T follicular helper cell (primary cell): ENCODE results near the gene APBB1.

Experiments used
- DNase-seq: peaks from one replicate; pipeline ENCODE4 v3.0.0-alpha.2; 2020; ENCODE audit warnings: low read depth

Gene APBB1

GRCh38 chr11:6391537-6392134 is 27.3 kb downstream of the APBB1 start:
- DNase-seq: no peak

GRCh38 chr11:6390718-6391469 is 28.0 kb downstream of the APBB1 start:
- no peak for DNase-seq

GRCh38 chr11:6389905-6390717 is 28.8 kb downstream of the APBB1 start, which contains the start of gene SMPD1:
TSS of gene SMPD1 (plus strand) at chr11:6390474. CDS start at chr11:6390599, 125 bp downstream.
- DNase-seq: peak; percentile 89

GRCh38 chr11:6388748-6389147 is 30.1 kb downstream of the APBB1 start:
- no peak for DNase-seq

GRCh38 chr11:6387811-6388599 is 30.9 kb downstream of the APBB1 start:
- no peak for DNase-seq

GRCh38 chr11:6385046-6385777 is 33.7 kb downstream of the APBB1 start:
- DNase-seq: no peak

- DNase-seq: no peak
Observed at GRCh38 chr11:6378640-6378989, 40.3 kb downstream of the APBB1 start.

GRCh38 chr11:6377902-6378639 is 40.8 kb downstream of the APBB1 start:
- DNase-seq: no peak

GRCh38 chr11:6371825-6372224 is 47.1 kb downstream of the APBB1 start:
- no peak for DNase-seq

- no peak for DNase-seq
Observed at GRCh38 chr11:6365659-6366058, 53.2 kb downstream of the APBB1 start.

GRCh38 chr11:6362873-6363678 is 55.8 kb downstream of the APBB1 start:
- peak; percentile 42 for DNase-seq

- DNase-seq: no peak
Observed at GRCh38 chr11:6362185-6362872, 56.6 kb downstream of the APBB1 start.

- DNase-seq: no peak
Observed at GRCh38 chr11:6360183-6360582, 58.7 kb downstream of the APBB1 start.

- DNase-seq: no peak
Observed at GRCh38 chr11:6357222-6357621, 61.7 kb downstream of the APBB1 start.

GRCh38 chr11:6356503-6357055 is 62.3 kb downstream of the APBB1 start:
- DNase-seq: no peak

- DNase-seq: no peak
Observed at GRCh38 chr11:6354651-6355485, 64.0 kb downstream of the APBB1 start.

- DNase-seq: peak; percentile 29
Observed at GRCh38 chr11:6353367-6353987, 65.4 kb downstream of the APBB1 start.
